ENCODE data around the gene FTO.
A peak's percentile ranks its signal among the peaks of the same experiment; 100 is the strongest.

FTO gene

GRCh38 chr16:54097774-54098173 lies 393.8 kb downstream of the FTO start:
- no peak for TF ChIP-seq CTCF (conservative IDR thresholded peaks at IDR 0.05; ENCODE audit: low read depth, low read length)
- H3K4me3 ChIP-seq (ENCODE audit: low read depth, low read length): no peak overlapping the region
- no peak for DNase-seq (ENCODE audit: low read depth)

GRCh38 chr16:54098247-54098646 lies 394.3 kb downstream of the FTO start:
- TF ChIP-seq CTCF (conservative IDR thresholded peaks at IDR 0.05; ENCODE audit: low read depth, low read length): no peak
- no peak overlapping the region for H3K4me3 ChIP-seq (ENCODE audit: low read depth, low read length)
- no peak for DNase-seq (ENCODE audit: low read depth)

- no peak overlapping the region for H3K4me3 ChIP-seq (ENCODE audit: low read depth, low read length)
- DNase-seq (ENCODE audit: low read depth): no peak
- no peak for TF ChIP-seq CTCF (conservative IDR thresholded peaks at IDR 0.05; ENCODE audit: low read depth, low read length)
These were observed 395.7 kb downstream of the FTO start for GRCh38 chr16:54099627-54100026.

GRCh38 chr16:54102888-54103866 lies 399.2 kb downstream of the FTO start:
- DNase-seq (ENCODE audit: low read depth): no peak
- TF ChIP-seq CTCF (conservative IDR thresholded peaks at IDR 0.05; ENCODE audit: low read depth, low read length): no peak
- no peak overlapping the region for H3K4me3 ChIP-seq (ENCODE audit: low read depth, low read length)

- no peak for TF ChIP-seq CTCF (conservative IDR thresholded peaks at IDR 0.05; ENCODE audit: low read depth, low read length)
- no peak for DNase-seq (ENCODE audit: low read depth)
These were observed 402.1 kb downstream of the FTO start for GRCh38 chr16:54106057-54106456.

GRCh38 chr16:54107583-54108202 lies 403.7 kb downstream of the FTO start:
- DNase-seq (ENCODE audit: low read depth): peak; percentile 7
- H3K4me3 ChIP-seq (ENCODE audit: low read depth, low read length): no peak overlapping the region
- no peak for TF ChIP-seq CTCF (conservative IDR thresholded peaks at IDR 0.05; ENCODE audit: low read depth, low read length)

More at GRCh38 chr16:54106057-54106456, 402.1 kb downstream of the FTO start:
- no peak overlapping the region for H3K4me3 ChIP-seq (ENCODE audit: low read depth, low read length)
